ENCODE measurements around the gene UPK1B. TPM values are rescaled to one million over a fixed set of nuclear protein-coding genes. Genes with fewer than 3 reads are reported as not detected.

UPK1B gene
- total RNA-seq, 1 donor from 2014 or later = not detected

DNA sequence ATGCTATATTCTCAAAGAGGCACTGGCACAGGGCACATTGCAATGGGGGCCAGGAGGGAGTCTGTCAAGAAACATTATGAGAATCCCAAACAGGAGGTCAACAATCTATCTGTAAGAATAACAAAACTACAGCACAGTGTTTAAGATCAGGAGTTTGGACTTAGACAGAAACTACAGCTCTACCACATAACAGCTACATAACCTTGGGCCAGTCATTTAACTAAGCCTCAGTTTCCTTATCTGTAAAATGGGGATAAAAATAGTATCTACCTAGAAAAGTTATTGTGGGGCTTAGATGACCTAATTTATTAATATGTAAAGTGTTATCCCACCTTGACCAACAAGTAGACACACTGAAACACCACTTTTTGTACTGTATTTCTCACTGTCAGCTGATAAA, 57.3 kb downstream of the UPK1B start:
- Histone ChIP-seq H3K4me3 (ENCODE audit: low read length in 3 of 3) (no peak overlapping the region), H3K4me1 (ENCODE audit: control insufficient read depth in 3 of 3, insufficient read depth in 3 of 3, low read length in 3 of 3) (no peaks in the 10 kb centered on the region), H3K27me3 (ENCODE audit: control insufficient read depth in 3 of 3, insufficient read depth in 3 of 3, low read length in 3 of 3) (no peaks in the 10 kb centered on the region), H3K36me3 (ENCODE audit: control insufficient read depth in 3 of 3, insufficient read depth in 3 of 3, low read length in 3 of 3) (peaks cover 21 to 54% (median 47%) of the 10 kb centered on the region in 3 donors), H3K27ac (ENCODE audit: low read depth, low read length) (no peak overlapping the region), H3K9me3 (ENCODE audit: control insufficient read depth in 3 of 3, low read length in 3 of 3) (no peaks in the 10 kb centered on the region), H3K9ac (ENCODE audit: low read depth in 1 of 3, low read length in 3 of 3) (no peak overlapping the region)

DNA sequence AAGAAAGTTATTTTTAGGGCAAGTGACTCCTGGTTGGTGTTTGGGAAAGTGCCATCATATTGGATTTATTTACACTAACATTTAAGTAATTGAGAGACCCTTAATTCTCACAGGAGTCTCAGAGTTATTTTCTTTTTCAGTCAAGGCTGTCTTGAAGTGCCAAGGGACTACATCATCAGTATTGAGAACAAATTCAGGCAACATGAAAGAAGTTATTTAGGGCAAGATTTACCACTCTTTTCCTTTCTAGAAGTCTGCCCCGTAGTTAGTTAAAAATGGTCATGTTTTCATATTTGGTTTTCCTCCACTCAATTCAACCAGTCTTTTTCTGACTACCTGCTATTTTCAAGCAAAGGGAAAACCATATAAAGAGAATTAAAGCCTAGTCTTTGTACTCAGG, 61.2 kb downstream of the UPK1B start:
- H3K9ac ChIP-seq (ENCODE audit: low read depth in 1 of 3, low read length in 3 of 3) = no peak overlapping the region
- no peaks in the 10 kb centered on the region for H3K27me3 ChIP-seq (ENCODE audit: control insufficient read depth in 3 of 3, insufficient read depth in 3 of 3, low read length in 3 of 3)
- no peak overlapping the region for H3K4me3 ChIP-seq (ENCODE audit: low read length in 3 of 3)
- H3K27ac ChIP-seq (ENCODE audit: low read depth, low read length) = no peak overlapping the region
- H3K36me3 ChIP-seq (ENCODE audit: control insufficient read depth in 3 of 3, insufficient read depth in 3 of 3, low read length in 3 of 3) = peaks cover 6 to 33% (median 20%) of the 10 kb centered on the region in 3 donors
- H3K9me3 ChIP-seq (ENCODE audit: control insufficient read depth in 3 of 3, low read length in 3 of 3) = no peaks in the 10 kb centered on the region
- H3K4me1 ChIP-seq (ENCODE audit: control insufficient read depth in 3 of 3, insufficient read depth in 3 of 3, low read length in 3 of 3) = peaks cover 0 to 2% (median 1%) of the 10 kb centered on the region in 3 donors

DNA sequence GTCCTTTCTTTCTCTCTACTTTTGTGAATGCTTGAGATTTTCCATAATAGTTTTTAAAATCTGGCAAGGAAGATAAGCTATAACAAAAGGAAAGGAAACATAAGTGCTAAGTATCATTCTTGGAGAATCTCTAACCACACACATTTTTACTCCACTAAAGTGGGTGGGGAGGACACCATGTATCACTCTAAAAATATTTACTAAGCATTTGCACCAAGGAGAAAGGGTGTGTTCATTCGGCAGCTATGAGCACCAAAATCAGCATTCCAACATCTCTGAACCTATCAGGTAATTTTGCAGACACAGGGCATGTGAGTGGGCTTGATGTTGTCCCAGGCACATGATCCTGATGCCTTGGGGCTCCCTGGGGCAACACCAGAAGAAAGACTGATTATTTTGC, 61.8 kb downstream of the UPK1B start:
- H3K9ac ChIP-seq (ENCODE audit: low read depth in 1 of 3, low read length in 3 of 3) = no peak overlapping the region

DNA sequence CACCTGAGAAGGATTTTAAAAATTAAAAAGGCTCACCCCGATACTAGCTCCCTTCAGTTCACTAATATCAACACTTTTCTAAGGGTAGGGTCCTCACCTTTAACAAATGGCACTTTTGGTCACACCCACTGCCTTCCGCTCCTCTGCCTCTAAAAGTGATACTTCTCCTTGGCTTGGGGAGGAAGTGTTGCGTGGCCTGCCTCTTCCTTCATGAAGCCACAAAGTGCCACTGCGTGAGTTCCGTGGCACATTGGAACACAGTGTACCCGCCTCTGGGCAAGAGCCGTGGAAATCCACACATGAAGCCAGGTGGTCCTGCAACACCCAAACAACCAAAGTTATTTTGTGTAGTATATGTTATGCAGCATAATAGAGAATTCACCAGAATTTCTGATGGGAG, 63.4 kb downstream of the UPK1B start:
- Histone ChIP-seq H3K27me3 (ENCODE audit: control insufficient read depth in 3 of 3, insufficient read depth in 3 of 3, low read length in 3 of 3) (no peaks in the 10 kb centered on the region), H3K36me3 (ENCODE audit: control insufficient read depth in 3 of 3, insufficient read depth in 3 of 3, low read length in 3 of 3) (peaks cover 3 to 20% (median 10%) of the 10 kb centered on the region in 3 donors), H3K4me3 (ENCODE audit: low read length in 3 of 3) (no peak overlapping the region), H3K9ac (ENCODE audit: low read depth in 1 of 3, low read length in 3 of 3) (no peak overlapping the region), H3K9me3 (ENCODE audit: control insufficient read depth in 3 of 3, low read length in 3 of 3) (no peaks in the 10 kb centered on the region), H3K27ac (ENCODE audit: low read depth, low read length) (no peak overlapping the region), H3K4me1 (ENCODE audit: control insufficient read depth in 3 of 3, insufficient read depth in 3 of 3, low read length in 3 of 3) (peaks cover 7 to 14% (median 8%) of the 10 kb centered on the region in 3 donors)

More for the DNA sequence above, 61.8 kb downstream of the UPK1B start:
- no peak overlapping the region for H3K27ac ChIP-seq (ENCODE audit: low read depth, low read length)
- H3K4me1 ChIP-seq (ENCODE audit: control insufficient read depth in 3 of 3, insufficient read depth in 3 of 3, low read length in 3 of 3) = peaks cover 3 to 6% (median 4%) of the 10 kb centered on the region in 3 donors
- no peaks in the 10 kb centered on the region for H3K27me3 ChIP-seq (ENCODE audit: control insufficient read depth in 3 of 3, insufficient read depth in 3 of 3, low read length in 3 of 3)
- H3K4me3 ChIP-seq (ENCODE audit: low read length in 3 of 3) = no peak overlapping the region
- H3K36me3 ChIP-seq (ENCODE audit: control insufficient read depth in 3 of 3, insufficient read depth in 3 of 3, low read length in 3 of 3) = peaks cover 6 to 28% (median 15%) of the 10 kb centered on the region in 3 donors
- H3K9me3 ChIP-seq (ENCODE audit: control insufficient read depth in 3 of 3, low read length in 3 of 3) = no peaks in the 10 kb centered on the region

DNA sequence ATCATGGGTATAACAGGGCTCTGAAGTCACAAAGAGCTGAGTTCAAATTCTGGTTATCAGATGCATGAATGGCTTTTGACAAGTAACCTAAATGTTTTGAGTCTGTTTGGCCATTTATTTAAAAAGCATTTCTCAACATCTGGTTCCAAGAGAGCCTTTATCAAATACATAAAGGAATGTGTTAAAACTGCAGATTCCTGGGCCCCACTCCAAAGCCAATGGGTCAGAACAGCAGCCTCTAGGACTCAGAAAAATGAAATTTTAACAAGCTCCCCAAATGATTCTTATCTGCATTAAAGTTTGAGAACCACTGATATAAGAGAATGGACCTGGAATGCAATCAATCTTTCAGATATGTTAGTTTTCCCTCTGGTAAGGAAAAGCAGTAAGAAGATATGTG, 63.9 kb downstream of the UPK1B start:
- Histone ChIP-seq H3K36me3 (ENCODE audit: control insufficient read depth in 3 of 3, insufficient read depth in 3 of 3, low read length in 3 of 3) (peaks cover 3 to 15% (median 10%) of the 10 kb centered on the region in 3 donors), H3K27ac (ENCODE audit: low read depth, low read length) (no peak overlapping the region)

DNA sequence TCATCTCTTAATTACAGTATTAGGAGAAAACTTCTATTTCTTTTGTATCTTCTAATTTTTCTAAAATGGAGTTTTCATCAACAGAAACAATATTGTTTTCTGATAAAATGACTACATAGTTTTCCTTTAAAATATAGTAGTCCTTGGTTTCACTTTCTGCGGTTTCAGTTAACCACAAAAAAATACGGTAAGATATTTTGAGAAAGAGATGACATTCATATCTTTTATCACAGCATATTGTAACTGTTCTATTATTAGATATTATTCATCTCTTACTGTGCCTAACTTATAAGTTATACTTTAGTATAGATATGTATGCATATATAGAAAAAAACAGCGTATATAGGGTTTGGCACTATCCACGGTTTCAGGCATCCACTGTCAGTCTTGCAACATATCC, 65.0 kb downstream of the UPK1B start:
- peaks cover 7 to 14% (median 8%) of the 10 kb centered on the region in 3 donors for H3K4me1 ChIP-seq (ENCODE audit: control insufficient read depth in 3 of 3, insufficient read depth in 3 of 3, low read length in 3 of 3)
- H3K9me3 ChIP-seq (ENCODE audit: control insufficient read depth in 3 of 3, low read length in 3 of 3) = no peaks in the 10 kb centered on the region
- H3K4me3 ChIP-seq (ENCODE audit: low read length in 3 of 3) = no peak overlapping the region
- H3K36me3 ChIP-seq (ENCODE audit: control insufficient read depth in 3 of 3, insufficient read depth in 3 of 3, low read length in 3 of 3) = peaks cover 3 to 10% (median 9%) of the 10 kb centered on the region in 3 donors
- H3K9ac ChIP-seq (ENCODE audit: low read depth in 1 of 3, low read length in 3 of 3) = no peak overlapping the region
- H3K27me3 ChIP-seq (ENCODE audit: control insufficient read depth in 3 of 3, insufficient read depth in 3 of 3, low read length in 3 of 3) = no peaks in the 10 kb centered on the region
- H3K27ac ChIP-seq (ENCODE audit: low read depth, low read length) = no peak overlapping the region

More for the DNA sequence above, 63.9 kb downstream of the UPK1B start:
- Histone ChIP-seq H3K9me3 (ENCODE audit: control insufficient read depth in 3 of 3, low read length in 3 of 3) (no peaks in the 10 kb centered on the region), H3K27me3 (ENCODE audit: control insufficient read depth in 3 of 3, insufficient read depth in 3 of 3, low read length in 3 of 3) (no peaks in the 10 kb centered on the region), H3K4me1 (ENCODE audit: control insufficient read depth in 3 of 3, insufficient read depth in 3 of 3, low read length in 3 of 3) (peaks cover 7 to 14% (median 8%) of the 10 kb centered on the region in 3 donors), H3K4me3 (ENCODE audit: low read length in 3 of 3) (no peak overlapping the region), H3K9ac (ENCODE audit: low read depth in 1 of 3, low read length in 3 of 3) (no peak overlapping the region)

DNA sequence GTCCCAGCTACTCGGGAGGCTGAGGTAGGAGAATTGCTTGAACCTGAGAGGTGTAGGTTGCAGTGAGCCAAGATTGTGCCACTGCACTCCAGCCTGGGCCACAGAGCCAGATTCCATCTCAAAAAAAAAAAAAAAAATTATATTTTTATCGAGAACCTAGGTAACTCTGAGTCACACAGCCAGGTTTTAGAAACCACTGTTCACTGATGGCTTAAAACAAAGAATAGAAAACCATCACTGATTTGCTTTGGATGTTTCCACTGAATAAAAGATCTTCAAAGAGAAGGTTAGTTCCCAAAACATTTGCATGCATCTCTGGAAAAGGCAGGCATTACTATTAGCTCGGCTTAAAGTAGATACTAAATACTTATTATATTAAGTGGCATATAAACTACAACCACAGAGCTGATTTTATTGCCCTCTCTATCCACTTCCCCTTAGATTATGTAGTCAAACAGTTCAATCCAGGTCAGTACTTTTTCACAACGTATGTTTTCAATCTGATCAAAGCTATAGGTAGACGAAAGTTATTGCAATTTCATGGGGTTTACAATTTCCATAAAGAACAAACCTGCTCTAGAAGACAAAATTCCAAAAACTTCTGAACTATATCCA, 65.9 kb downstream of the UPK1B start:
- no peaks in the 10 kb centered on the region for H3K9me3 ChIP-seq (ENCODE audit: control insufficient read depth in 3 of 3, low read length in 3 of 3)
- peaks cover 7 to 14% (median 8%) of the 10 kb centered on the region in 3 donors for H3K4me1 ChIP-seq (ENCODE audit: control insufficient read depth in 3 of 3, insufficient read depth in 3 of 3, low read length in 3 of 3)
- H3K9ac ChIP-seq (ENCODE audit: low read depth in 1 of 3, low read length in 3 of 3) = peak overlapping the region in 2 of 3 donors; percentile 80 to 87
- peak overlapping the region in 1 of 3 donors; percentile 83 for H3K4me3 ChIP-seq (ENCODE audit: low read length in 3 of 3)
- peaks cover 3 to 10% (median 8%) of the 10 kb centered on the region in 3 donors for H3K36me3 ChIP-seq (ENCODE audit: control insufficient read depth in 3 of 3, insufficient read depth in 3 of 3, low read length in 3 of 3)
- H3K27me3 ChIP-seq (ENCODE audit: control insufficient read depth in 3 of 3, insufficient read depth in 3 of 3, low read length in 3 of 3) = no peaks in the 10 kb centered on the region
- no peak overlapping the region for H3K27ac ChIP-seq (ENCODE audit: low read depth, low read length)

DNA sequence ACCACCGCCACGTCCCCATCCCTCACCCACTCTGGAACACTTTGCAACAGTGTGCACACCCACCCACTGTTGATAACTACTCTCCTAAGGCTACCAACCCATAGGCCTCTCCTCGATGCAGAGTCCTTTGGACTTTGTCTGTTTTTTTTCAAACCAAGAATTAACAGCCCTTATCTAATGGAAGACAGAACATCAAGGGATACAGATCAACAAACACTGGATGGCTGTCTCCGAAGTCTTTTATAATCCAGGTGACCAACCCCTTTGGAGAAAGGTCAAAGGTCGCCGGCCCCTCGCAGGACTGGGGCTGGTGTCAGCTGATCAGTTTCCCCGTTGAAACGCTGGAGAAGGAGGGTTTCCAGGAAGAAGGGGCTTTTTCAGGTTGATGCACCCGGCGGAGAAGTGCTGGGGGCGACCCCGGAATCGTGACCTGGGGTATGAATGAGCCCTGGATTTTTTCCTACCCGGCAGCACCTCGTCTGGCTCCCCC, 66.7 kb downstream of the UPK1B start:
- H3K27ac ChIP-seq (ENCODE audit: low read depth, low read length) = peak overlapping the region; percentile 80

DNA sequence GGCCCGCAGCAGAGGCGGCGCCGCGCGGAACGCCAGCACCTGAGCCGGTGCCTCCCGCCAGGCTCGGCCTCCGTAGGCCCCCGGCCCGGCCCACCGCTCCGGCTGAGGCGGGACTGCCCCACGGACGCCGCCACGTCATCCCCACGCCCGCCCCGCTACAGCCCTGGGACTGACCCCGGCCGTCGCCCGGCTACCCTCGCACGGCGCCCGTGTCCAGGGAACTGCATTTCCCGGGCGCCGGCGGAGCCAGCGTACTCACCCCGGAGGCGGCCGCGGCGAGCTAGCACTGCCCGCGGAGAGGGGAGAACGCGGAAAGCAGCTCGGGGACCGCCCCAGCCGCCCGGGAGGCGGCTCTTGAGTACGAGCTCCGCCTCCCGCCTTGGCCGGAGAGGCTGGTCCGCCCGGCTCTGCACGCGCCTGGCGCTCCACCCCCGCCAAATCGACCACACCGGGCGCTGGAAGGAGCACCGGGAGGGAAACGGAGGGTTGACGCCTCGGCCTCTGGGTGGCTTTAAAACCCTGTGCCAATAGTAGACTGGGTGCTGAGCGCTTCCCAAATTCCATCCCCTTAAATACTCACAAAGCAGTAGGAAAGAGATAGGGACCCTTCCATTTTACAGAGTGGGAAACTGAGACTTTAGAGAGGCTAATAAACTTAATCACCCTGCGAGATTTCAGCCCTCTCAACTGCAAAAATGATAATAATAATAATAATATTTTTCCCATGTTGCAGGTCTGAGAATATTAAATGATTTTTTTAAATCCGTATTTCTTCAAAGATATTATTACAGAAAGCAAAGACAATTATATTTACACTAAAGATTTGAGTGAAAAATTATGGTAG, 67.4 kb downstream of the UPK1B start, which contains the start of gene B4GALT4:
Gene B4GALT4 (minus strand): TSS at position 288 of the 844 bp plus-strand sequence. CDS start 10,779 bp downstream, outside the sequence.
- Histone ChIP-seq H3K36me3 (ENCODE audit: control insufficient read depth in 3 of 3, insufficient read depth in 3 of 3, low read length in 3 of 3) (no peaks in the 10 kb centered on the region), H3K4me1 (ENCODE audit: control insufficient read depth in 3 of 3, insufficient read depth in 3 of 3, low read length in 3 of 3) (peaks cover 7 to 14% (median 11%) of the 10 kb centered on the region in 3 donors), H3K27me3 (ENCODE audit: control insufficient read depth in 3 of 3, insufficient read depth in 3 of 3, low read length in 3 of 3) (no peaks in the 10 kb centered on the region), H3K27ac (ENCODE audit: low read depth, low read length) (peak within 1 kb of the TSS; percentile 80), H3K4me3 (ENCODE audit: low read length in 3 of 3) (peak within 1 kb of the TSS; percentile 65 to 83 (median 81)), H3K9ac (ENCODE audit: low read depth in 1 of 3, low read length in 3 of 3) (peak within 1 kb of the TSS; percentile 80 to 87 (median 86)), H3K9me3 (ENCODE audit: control insufficient read depth in 3 of 3, low read length in 3 of 3) (no peaks in the 10 kb centered on the region)

More for the DNA sequence above, 66.7 kb downstream of the UPK1B start:
- peak overlapping the region; percentile 80 to 87 (median 86) for H3K9ac ChIP-seq (ENCODE audit: low read depth in 1 of 3, low read length in 3 of 3)
- H3K36me3 ChIP-seq (ENCODE audit: control insufficient read depth in 3 of 3, insufficient read depth in 3 of 3, low read length in 3 of 3) = peaks cover 2 to 5% (median 3%) of the 10 kb centered on the region in 3 donors
- H3K9me3 ChIP-seq (ENCODE audit: control insufficient read depth in 3 of 3, low read length in 3 of 3) = no peaks in the 10 kb centered on the region
- H3K27me3 ChIP-seq (ENCODE audit: control insufficient read depth in 3 of 3, insufficient read depth in 3 of 3, low read length in 3 of 3) = no peaks in the 10 kb centered on the region
- H3K4me3 ChIP-seq (ENCODE audit: low read length in 3 of 3) = peak overlapping the region; percentile 65 to 83 (median 81)
- peaks cover 7 to 14% (median 8%) of the 10 kb centered on the region in 3 donors for H3K4me1 ChIP-seq (ENCODE audit: control insufficient read depth in 3 of 3, insufficient read depth in 3 of 3, low read length in 3 of 3)

Data from skeletal muscle tissue (tissue), 4 donors.